Neutrophil (primary cell): ENCODE measurements around the gene TOX2.

Experiments
- H3K27ac ChIP-seq: fragments of 200-600 bp; sonication (generic); 2 replicates; pipeline ENCODE4 v1.5.1; 2016; ENCODE audit warnings: mild to moderate bottlenecking, moderate library complexity
- H3K27me3 ChIP-seq: fragments of 200-600 bp; sonication (generic); 2 replicates; pipeline ENCODE4 v1.6.0; 2016; ENCODE audit warnings: mild to moderate bottlenecking
- H3K36me3 ChIP-seq: fragments of 200-600 bp; sonication (generic); 2 replicates; pipeline ENCODE4 v1.5.1; 2017
- H3K4me1 ChIP-seq, 2 experiments: fragments of 200-600 bp in 1 of 2; sonication (generic) in 1 of 2; 1 replicate in 1 of 2; 2 replicates in 1 of 2; pipeline versions ENCODE4 v1.5.1 to v1.6.1; 2013 to 2016; ENCODE audit warnings: low read depth in 1 of 2, low read length in 1 of 2, mild to moderate bottlenecking in 1 of 2, moderate library complexity in 1 of 2; ENCODE audit not compliant: control insufficient read depth in 1 of 2, insufficient read depth in 1 of 2
- H3K4me3 ChIP-seq, 2 experiments: fragments of 200-600 bp in 1 of 2; sonication (generic) in 1 of 2; 1 replicate in 1 of 2; 2 replicates in 1 of 2; pipeline ENCODE4 v1.5.1; 2013 to 2016; ENCODE audit warnings: low read depth in 1 of 2, low read length in 1 of 2, mild to moderate bottlenecking in 1 of 2, moderate library complexity in 1 of 2
- H3K9me3 ChIP-seq: fragments of 200-600 bp; sonication (generic); 2 replicates; pipeline ENCODE4 v1.5.1; 2016
- TF ChIP-seq, protein P1 (sequence below): fragments of 200-600 bp; sonication (generic); IDR thresholded peaks from 2 replicates; pipeline ENCODE4 v1.5.1; 2016; ENCODE audit warnings: antibody characterized with exemption

TOX2 gene

GRCh38 chr20:43945391-43946205, 30.9 kb downstream of the TOX2 start:
- Histone ChIP-seq H3K36me3 (no peaks in the 10 kb centered on the region), H3K4me1 (peaks cover 43 to 58% of the 10 kb centered on the region in 2 experiments), H3K9me3 (no peaks in the 10 kb centered on the region), H3K4me3 (no peak overlapping the region), H3K27ac (no peak overlapping the region), H3K27me3 (peaks cover 8% of the 10 kb centered on the region)
- TF ChIP-seq, protein P1, sequence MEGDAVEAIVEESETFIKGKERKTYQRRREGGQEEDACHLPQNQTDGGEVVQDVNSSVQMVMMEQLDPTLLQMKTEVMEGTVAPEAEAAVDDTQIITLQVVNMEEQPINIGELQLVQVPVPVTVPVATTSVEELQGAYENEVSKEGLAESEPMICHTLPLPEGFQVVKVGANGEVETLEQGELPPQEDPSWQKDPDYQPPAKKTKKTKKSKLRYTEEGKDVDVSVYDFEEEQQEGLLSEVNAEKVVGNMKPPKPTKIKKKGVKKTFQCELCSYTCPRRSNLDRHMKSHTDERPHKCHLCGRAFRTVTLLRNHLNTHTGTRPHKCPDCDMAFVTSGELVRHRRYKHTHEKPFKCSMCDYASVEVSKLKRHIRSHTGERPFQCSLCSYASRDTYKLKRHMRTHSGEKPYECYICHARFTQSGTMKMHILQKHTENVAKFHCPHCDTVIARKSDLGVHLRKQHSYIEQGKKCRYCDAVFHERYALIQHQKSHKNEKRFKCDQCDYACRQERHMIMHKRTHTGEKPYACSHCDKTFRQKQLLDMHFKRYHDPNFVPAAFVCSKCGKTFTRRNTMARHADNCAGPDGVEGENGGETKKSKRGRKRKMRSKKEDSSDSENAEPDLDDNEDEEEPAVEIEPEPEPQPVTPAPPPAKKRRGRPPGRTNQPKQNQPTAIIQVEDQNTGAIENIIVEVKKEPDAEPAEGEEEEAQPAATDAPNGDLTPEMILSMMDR, result no peak

GRCh38 chr20:43946206-43946491, 31.5 kb downstream of the TOX2 start:
- H3K27me3 ChIP-seq, result peaks cover 8% of the 10 kb centered on the region
- no peaks in the 10 kb centered on the region for H3K36me3 ChIP-seq
- no peak overlapping the region for H3K27ac ChIP-seq
- no peaks in the 10 kb centered on the region for H3K9me3 ChIP-seq
- no peak overlapping the region for H3K4me3 ChIP-seq
- TF ChIP-seq, protein P1, result no peak
- peaks cover 37 to 55% of the 10 kb centered on the region in 2 experiments for H3K4me1 ChIP-seq

GRCh38 chr20:43946659-43947315, 32.1 kb downstream of the TOX2 start:
- Histone ChIP-seq H3K27me3 (peaks cover 8% of the 10 kb centered on the region), H3K9me3 (no peaks in the 10 kb centered on the region), H3K27ac (no peak overlapping the region), H3K4me3 (no peak overlapping the region), H3K4me1 (peaks cover 31 to 49% of the 10 kb centered on the region in 2 experiments), H3K36me3 (no peaks in the 10 kb centered on the region)
- TF ChIP-seq, protein P1, result no peak

DNA sequence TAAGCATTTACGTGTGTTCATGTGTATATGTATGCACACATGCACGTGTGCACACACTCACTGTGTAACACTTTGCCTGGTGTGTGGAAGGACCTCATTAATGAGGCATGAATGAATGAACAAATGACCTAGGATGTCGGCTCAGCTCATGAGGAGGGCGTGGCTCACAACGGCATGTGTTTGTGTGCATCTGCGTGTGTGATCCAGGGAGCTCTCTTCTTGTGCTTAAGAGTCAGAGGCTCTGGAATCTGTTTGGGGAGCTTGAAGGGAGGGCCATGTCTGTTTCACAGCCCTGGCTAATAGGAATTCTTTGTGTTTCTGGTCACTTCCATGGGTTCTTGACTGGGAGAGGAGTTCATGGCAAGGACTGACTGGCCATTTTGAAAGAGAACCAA, 32.7 kb downstream of the TOX2 start:
- Histone ChIP-seq H3K4me3 (no peak overlapping the region), H3K4me1 (peaks cover 26 to 43% of the 10 kb centered on the region in 2 experiments), H3K36me3 (no peaks in the 10 kb centered on the region), H3K27ac (no peak overlapping the region), H3K27me3 (peaks cover 8% of the 10 kb centered on the region), H3K9me3 (no peaks in the 10 kb centered on the region)
- TF ChIP-seq, protein P1, result no peak

- Histone ChIP-seq H3K27ac (no peak overlapping the region), H3K36me3 (no peaks in the 10 kb centered on the region), H3K9me3 (no peaks in the 10 kb centered on the region), H3K27me3 (peaks cover 9% of the 10 kb centered on the region), H3K4me3 (no peak overlapping the region), H3K4me1 (peaks cover 14 to 32% of the 10 kb centered on the region in 2 experiments)
- TF ChIP-seq, protein P1, result no peak
Measured at GRCh38 chr20:43948455-43948854, 33.8 kb downstream of the TOX2 start.
